PC-3 (cell line): ENCODE data around the gene WFDC1. TPM values are rescaled to one million over a fixed set of nuclear protein-coding genes. Genes with fewer than 3 reads are reported as not detected.

Experiments used
- ATAC-seq: fragments of 200-7000 bp; cut with Tn5 transposase; 2 replicates; pipeline ENCODE4 v1.9.1; 2020; ENCODE audit warnings: mild to moderate bottlenecking, moderate library complexity
- BruUV-seq: library from RNA; stranded (reverse); fragments of 400-500 nt; replicated peaks from 2 replicates; lab custom pipeline; 2021; lab: Mats Ljungman, UMichigan
- CTCF ChIA-PET: fragments of 300-600 bp; sonication (Branson Sonifier 250); formaldehyde crosslinking; loops from one replicate; lab custom pipeline; 2022; ENCODE audit warnings: antibody characterized with exemption; lab: Charles Lee
- POLR2A ChIA-PET: fragments of 300-600 bp; sonication (Branson Sonifier 250); formaldehyde crosslinking; loops from one replicate; lab custom pipeline; 2022; ENCODE audit warnings: antibody characterized with exemption; ENCODE audit not compliant: unreplicated experiment; lab: Charles Lee
- DNase-seq: peaks from one replicate; pipeline ENCODE4 v3.0.0-alpha.2; 2015
- H2AFZ ChIP-seq: fragments of 300-600 bp; sonication (generic); 2 replicates; pipeline ENCODE4 v1.6.0; 2016; ENCODE audit warnings: antibody characterized with exemption, low read length
- H3F3A ChIP-seq: fragments of 300-600 bp; sonication (generic); one replicate; pipeline ENCODE4 v1.6.0; 2017; ENCODE audit warnings: antibody characterized with exemption, low read length, control low read depth, mild to moderate bottlenecking; ENCODE audit not compliant: unreplicated experiment
- H3K27ac ChIP-seq: fragments of 300-600 bp; sonication (generic); 2 replicates; pipeline ENCODE4 v1.5.1; 2016; ENCODE audit warnings: mild to moderate bottlenecking, low read length
- H3K27me3 ChIP-seq: fragments of 300-600 bp; sonication (generic); 2 replicates; pipeline ENCODE4 v1.6.1; 2016; ENCODE audit warnings: low read length, mixed read lengths
- H3K36me3 ChIP-seq: fragments of 300-600 bp; sonication (generic); 2 replicates; pipeline ENCODE4 v1.6.1; 2016; ENCODE audit warnings: low read depth, mixed run types, low read length, mixed read lengths
- H3K4me1 ChIP-seq: fragments of 300-600 bp; sonication (generic); 2 replicates; pipeline ENCODE4 v1.5.1; 2016; ENCODE audit warnings: low read length; ENCODE audit not compliant: insufficient read depth
- H3K4me2 ChIP-seq: fragments of 300-600 bp; sonication (generic); 2 replicates; pipeline ENCODE4 v1.6.0; 2016; ENCODE audit warnings: low read length
- H3K4me3 ChIP-seq: fragments of 300-600 bp; sonication (generic); 2 replicates; pipeline ENCODE4 v1.5.1; 2016; ENCODE audit warnings: mild to moderate bottlenecking, low read length, mixed read lengths
- H3K79me2 ChIP-seq: fragments of 300-600 bp; sonication (generic); 2 replicates; pipeline ENCODE4 v1.6.1; 2017; ENCODE audit warnings: low read length, mixed read lengths
- H3K9ac ChIP-seq: fragments of 300-600 bp; sonication (generic); 2 replicates; pipeline ENCODE4 v1.6.0; 2016; ENCODE audit warnings: mild to moderate bottlenecking, low read length
- H3K9me2 ChIP-seq: fragments of 300-600 bp; sonication (generic); replicated peaks from 2 replicates; pipeline ENCODE4 v1.6.1; 2016; ENCODE audit warnings: mixed run types, low read length, mixed read lengths
- H3K9me3 ChIP-seq: fragments of 300-600 bp; sonication (generic); 2 replicates; pipeline ENCODE4 v1.6.1; 2016; ENCODE audit warnings: low read length, mixed read lengths
- H4K20me1 ChIP-seq: fragments of 300-600 bp; sonication (generic); 2 replicates; pipeline ENCODE4 v1.6.1; 2016; ENCODE audit warnings: low read length, mixed read lengths
- CTCF ChIP-seq: fragments of 300-600 bp; sonication (generic); conservative IDR thresholded peaks from 2 replicates; pipeline ENCODE4 v1.5.1; 2017; ENCODE audit warnings: antibody characterized with exemption, low read depth, mild to moderate bottlenecking, low read length
- EZH2 ChIP-seq: fragments of 300-600 bp; sonication (generic); IDR thresholded peaks from one replicate; pipeline ENCODE4 v1.6.1; 2017; ENCODE audit warnings: antibody characterized with exemption, mild to moderate bottlenecking, low read length; ENCODE audit not compliant: unreplicated experiment
- EZH2phosphoT487 ChIP-seq: fragments of 300-600 bp; sonication (generic); IDR thresholded peaks from 2 replicates; pipeline ENCODE4 v1.6.1; 2018; ENCODE audit warnings: mild to moderate bottlenecking, antibody characterized with exemption, low read length, borderline replicate concordance
- intact Hi-C: fragments of 100-400 bp; cut with micrococcal nuclease; formaldehyde crosslinking; loops from 2 replicates; pipeline ENCODE4 v1.9.0; 2023
- total RNA-seq: library from RNA; depleted of rRNA; stranded (reverse); fragments of >200 nt; gene quantifications from 2 replicates; pipeline ENCODE4 v1.2.3, GENCODE V29; 2014

The WFDC1 gene
- total RNA-seq, 1 experiment from 2014 or later, result 0.15 TPM

DNA sequence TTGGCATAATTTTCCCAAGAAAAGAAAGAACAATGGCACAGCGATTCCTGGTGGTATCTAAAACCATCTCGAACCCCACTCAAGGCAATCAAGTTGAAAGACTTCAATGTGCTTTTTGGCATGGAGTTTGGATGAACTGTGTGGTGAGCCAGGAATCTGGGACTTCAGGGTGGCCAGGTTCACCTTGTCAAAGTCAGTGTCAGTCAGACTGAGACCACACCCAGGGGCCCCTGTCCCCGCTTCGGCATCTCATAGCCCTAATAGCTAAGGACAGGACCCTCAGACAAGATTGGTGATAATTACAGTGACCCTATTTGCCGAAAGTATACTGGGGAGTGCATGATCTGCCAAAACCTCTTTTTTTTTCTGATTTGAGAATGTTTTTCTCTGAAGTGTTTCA lies 25.8 kb downstream of the WFDC1 start:
- no peak overlapping the region for H3K4me2 ChIP-seq
- ATAC-seq (no peak), DNase-seq (no peak)
- no peak overlapping the region for H3K9ac ChIP-seq
- no peak for TF ChIP-seq CTCF
- TF ChIP-seq EZH2phosphoT487, result no peak
- no peaks in the 10 kb centered on the region for H3K36me3 ChIP-seq
- intact Hi-C loops, result no loop called here
- no peak overlapping the region for H2AFZ ChIP-seq
- no peaks in the 10 kb centered on the region for H3K27me3 ChIP-seq
- no peaks in the 10 kb centered on the region for H4K20me1 ChIP-seq
- no peak overlapping the region for H3K27ac ChIP-seq
- H3K4me3 ChIP-seq, result no peak overlapping the region
- POLR2A ChIA-PET, result no interaction called here
- no peaks in the 10 kb centered on the region for H3K4me1 ChIP-seq
- H3F3A ChIP-seq, result no peaks in the 10 kb centered on the region
- H3K9me3 ChIP-seq, result no peaks in the 10 kb centered on the region
- H3K79me2 ChIP-seq, result no peaks in the 10 kb centered on the region
- CTCF ChIA-PET, result no interaction called here
- BruUV-seq, result no TSS peak
- H3K9me2 ChIP-seq, result no peaks in the 10 kb centered on the region

DNA sequence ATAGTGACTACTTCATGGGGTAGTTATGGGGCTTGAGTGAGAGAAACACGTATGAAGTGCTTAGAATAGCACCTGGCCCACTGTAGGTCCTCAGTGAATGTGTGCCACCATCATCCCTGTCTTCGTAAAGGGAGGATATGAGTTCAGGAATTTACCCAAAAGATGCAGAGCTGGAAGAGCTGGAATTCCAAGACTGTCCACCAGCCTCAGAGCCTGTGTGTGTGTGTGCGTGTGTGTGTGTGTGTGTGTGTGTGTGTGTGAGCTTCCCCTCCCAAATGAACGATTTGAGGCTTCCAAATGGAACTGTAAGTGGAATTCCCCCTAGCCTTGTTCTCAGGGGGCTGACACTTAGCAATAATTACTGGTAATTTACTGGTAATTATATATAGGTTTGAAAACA lies 27.3 kb downstream of the WFDC1 start:
- no TSS peak for BruUV-seq
- H3K4me3 ChIP-seq, result no peak overlapping the region
- no peak overlapping the region for H3K4me2 ChIP-seq
- DNase-seq (no peak), ATAC-seq (no peak)
- no peaks in the 10 kb centered on the region for H3F3A ChIP-seq
- H3K9ac ChIP-seq, result no peak overlapping the region
- no peaks in the 10 kb centered on the region for H3K27me3 ChIP-seq
- ChIA-PET CTCF (no interaction called here), POLR2A (no interaction called here)
- no peaks in the 10 kb centered on the region for H3K9me3 ChIP-seq
- H3K4me1 ChIP-seq, result no peaks in the 10 kb centered on the region
- H3K79me2 ChIP-seq, result no peaks in the 10 kb centered on the region
- no peak overlapping the region for H3K27ac ChIP-seq
- intact Hi-C loops, result loop anchor here (2.0 kb wide), 1 partner anchor 55 kb away; no protein-coding TSS in a partner anchor
- no peaks in the 10 kb centered on the region for H3K36me3 ChIP-seq
- H2AFZ ChIP-seq, result no peak overlapping the region
- no peak for TF ChIP-seq EZH2phosphoT487
- TF ChIP-seq CTCF, result no peak
- TF ChIP-seq EZH2, result no peak
- H3K9me2 ChIP-seq, result no peaks in the 10 kb centered on the region
- no peaks in the 10 kb centered on the region for H4K20me1 ChIP-seq

DNA sequence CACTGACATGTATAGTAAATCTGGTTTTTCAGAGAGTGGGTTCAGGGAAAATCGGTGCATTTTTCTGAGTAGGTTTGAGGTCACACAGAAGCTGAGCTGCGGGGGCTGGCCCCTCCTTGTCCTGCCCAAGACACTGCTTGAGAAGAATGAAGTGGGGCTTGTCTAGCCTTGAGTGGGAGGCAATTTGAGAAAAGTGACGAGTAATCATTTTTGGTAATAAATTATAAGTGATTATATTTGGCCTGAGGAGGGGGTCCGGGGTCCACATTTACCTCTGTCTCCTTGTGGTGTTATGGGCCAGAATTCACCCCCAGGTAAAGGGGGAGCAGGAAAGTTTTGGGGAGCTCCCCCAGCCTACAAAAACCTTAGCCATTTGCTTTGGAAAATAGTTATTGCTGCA lies 28.1 kb downstream of the WFDC1 start:
- H3F3A ChIP-seq, result no peaks in the 10 kb centered on the region
- no peaks in the 10 kb centered on the region for H3K4me1 ChIP-seq
- no peak for ATAC-seq
- H3K27me3 ChIP-seq, result no peaks in the 10 kb centered on the region
- H3K9ac ChIP-seq, result no peak overlapping the region
- no peaks in the 10 kb centered on the region for H4K20me1 ChIP-seq
- H3K36me3 ChIP-seq, result no peaks in the 10 kb centered on the region
- H3K9me3 ChIP-seq, result no peaks in the 10 kb centered on the region
- ChIA-PET POLR2A (no interaction called here), CTCF (no interaction called here)
- intact Hi-C loops, result loop anchor here (2.0 kb wide), 1 partner anchor 56 kb away; no protein-coding TSS in a partner anchor
- no TSS peak for BruUV-seq
- no peak for DNase-seq
- TF ChIP-seq EZH2 (no peak), EZH2phosphoT487 (no peak), CTCF (no peak)
- no peaks in the 10 kb centered on the region for H3K79me2 ChIP-seq
- no peak overlapping the region for H3K4me2 ChIP-seq
- no peaks in the 10 kb centered on the region for H3K9me2 ChIP-seq
- H3K4me3 ChIP-seq, result no peak overlapping the region
- no peak overlapping the region for H3K27ac ChIP-seq
- H2AFZ ChIP-seq, result no peak overlapping the region
